ENCODE results near the gene CACNA2D3.

- no peak for TF ChIP-seq CTCF (conservative IDR thresholded peaks at IDR 0.05; ENCODE audit: low read length)
- no peak for TF ChIP-seq EZH2phosphoT487 (IDR thresholded peaks at IDR 0.05; ENCODE audit: borderline replicate concordance, low read depth, low read length)
Observed at GRCh38 chr3:54599716-54600115, 477.4 kb downstream of the CACNA2D3 start.
